Keratinocyte (primary cell): ENCODE data around the gene NDUFA13. TPM values are rescaled to one million over a fixed set of nuclear protein-coding genes. Genes with fewer than 3 reads are reported as not detected.

Experiments used
- DNase-seq: peaks from one replicate; pipeline ENCODE4 v3.0.0-alpha.2; 2011; ENCODE audit warnings: low read depth, missing footprints, low spot score
- FAIRE-seq: peaks from 2 replicates; lab custom pipeline; 2011; peaks lifted over from hg19 to GRCh38; lab: Jason Lieb, UNC
- H2AFZ ChIP-seq: 2 replicates; pipeline ENCODE4 v1.6.0; 2012; ENCODE audit warnings: low read length, control low read depth, inconsistent platforms; ENCODE audit not compliant: control insufficient read depth
- H3K27ac ChIP-seq: 2 replicates; pipeline ENCODE4 v1.5.1; 2011; ENCODE audit warnings: low read length; ENCODE audit not compliant: control insufficient read depth, insufficient read depth
- H3K27me3 ChIP-seq: 3 replicates; pipeline ENCODE4 v1.6.0; 2011; ENCODE audit warnings: low read length; ENCODE audit not compliant: control insufficient read depth, insufficient read depth; ENCODE audit errors: extremely low read depth
- H3K36me3 ChIP-seq, 2 experiments: 2 replicates in 1 of 2; 3 replicates in 1 of 2; pipeline ENCODE4 v1.5.1; 2011; ENCODE audit warnings: low read length in 2 of 2, mild to moderate bottlenecking in 1 of 2; ENCODE audit not compliant: control insufficient read depth in 2 of 2, insufficient read depth in 2 of 2; ENCODE audit errors: extremely low read depth in 1 of 2
- H3K4me1 ChIP-seq: 3 replicates; pipeline ENCODE4 v1.5.1; 2011; ENCODE audit warnings: low read length; ENCODE audit not compliant: control insufficient read depth, insufficient read depth; ENCODE audit errors: extremely low read depth
- H3K4me2 ChIP-seq: 3 replicates; pipeline ENCODE4 v1.6.0; 2011; ENCODE audit warnings: low read depth, low read length; ENCODE audit not compliant: control insufficient read depth, insufficient read depth; ENCODE audit errors: extremely low read depth
- H3K4me3 ChIP-seq, 3 experiments: fragments of 200-600 bp in 1 of 3; sonication (generic) in 1 of 3; 2 replicates in 2 of 3; 3 replicates in 1 of 3; pipeline ENCODE4 v1.5.1; 2011 to 2016; ENCODE audit warnings: low read length in 3 of 3, mild to moderate bottlenecking in 3 of 3, control low read depth in 2 of 3, inconsistent platforms in 1 of 3, low read depth in 1 of 3, mixed read lengths in 1 of 3, mixed run types in 1 of 3, moderate library complexity in 1 of 3; ENCODE audit not compliant: control insufficient read depth in 2 of 3, insufficient read depth in 2 of 3; ENCODE audit errors: extremely low read depth in 1 of 3
- H3K79me2 ChIP-seq: 2 replicates; pipeline ENCODE4 v1.6.0; 2012; ENCODE audit warnings: low read length; ENCODE audit not compliant: control insufficient read depth, insufficient read depth
- H3K9ac ChIP-seq: 3 replicates; pipeline ENCODE4 v1.6.0; 2011; ENCODE audit warnings: low read length; ENCODE audit not compliant: control insufficient read depth, insufficient read depth; ENCODE audit errors: extremely low read depth
- H3K9me1 ChIP-seq: 3 replicates; pipeline ENCODE4 v1.6.0; 2011; ENCODE audit warnings: low read length; ENCODE audit not compliant: control insufficient read depth, insufficient read depth; ENCODE audit errors: extremely low read depth
- H3K9me3 ChIP-seq: 2 replicates; pipeline ENCODE4 v1.5.1; 2012; ENCODE audit warnings: low read depth, low read length; ENCODE audit not compliant: control insufficient read depth
- H4K20me1 ChIP-seq: 3 replicates; pipeline ENCODE4 v1.6.0; 2011; ENCODE audit warnings: low read length; ENCODE audit not compliant: control insufficient read depth, insufficient read depth; ENCODE audit errors: extremely low read depth
- EZH2 ChIP-seq: IDR thresholded peaks from one replicate; pipeline ENCODE4 v1.6.1; 2012; ENCODE audit warnings: inconsistent platforms, mild to moderate bottlenecking, low read length, moderate library complexity
- dilution Hi-C: fragments of 300-500 bp; cut with MboI; formaldehyde crosslinking; loops from one replicate; pipeline ENCODE4 v1.7.0; 2020; ENCODE audit warnings: low sequenced_read_pairs; ENCODE audit not compliant: extremely low pct_ligation_motif_present
- polyA minus RNA-seq, 3 experiments: library from RNA; depleted of rRNA, polyadenylated mRNA; stranded (reverse); fragments of >200 nt; gene quantifications; 1 replicate in 1 of 3; 2 replicates in 1 of 3; 3 replicates in 1 of 3; pipeline ENCODE4 v1.2.3, GENCODE V29; 2011
- polyA plus RNA-seq, 5 experiments: library from polyadenylated mRNA; depleted of rRNA in 3 of 5; stranded (reverse) in 3 of 5; stranded (forward) in 1 of 5; unstranded in 1 of 5; fragments of >200 nt; gene quantifications; 1 replicate in 1 of 5; 2 replicates in 3 of 5; 3 replicates in 1 of 5; pipeline versions ENCODE4 v1.2.1 to v1.2.3, GENCODE V29; 2011 to 2012; ENCODE audit warnings: missing spikeins in 2 of 5, low read depth in 1 of 5, low replicate concordance in 1 of 5
- TF ChIP-seq, protein P1 (sequence below), 3 experiments: IDR thresholded peaks in 1 of 3; conservative IDR thresholded peaks in 1 of 3; optimal IDR thresholded peaks in 1 of 3; 2 replicates in 2 of 3; 3 replicates in 1 of 3; pipeline versions ENCODE3 to v1.5.1; 2011; ENCODE audit warnings: low read length in 3 of 3, mild to moderate bottlenecking in 3 of 3, moderate library complexity in 2 of 3, control low read depth in 1 of 3, inconsistent platforms in 1 of 3; ENCODE audit not compliant: insufficient read depth in 2 of 3; ENCODE audit errors: extremely low read depth in 1 of 3

The NDUFA13 gene
- polyA plus RNA-seq (294 to 475 TPM (median 343 TPM) in 3 replicates), polyA minus RNA-seq (116 to 149 TPM (median 142 TPM) in 3 replicates)
- polyA plus RNA-seq (2011; ENCODE audit: low read depth): 523 TPM
- 167 and 490 TPM in 2 replicates for polyA plus RNA-seq (2011; cell fraction: cytosol; rRNA removed)
- polyA plus RNA-seq (2011; cell fraction: nucleus; rRNA removed): 169 and 188 TPM in 2 replicates
- 285 and 463 TPM in 2 replicates for polyA plus RNA-seq (2012; ENCODE audit: low replicate concordance)
- 191 TPM for polyA minus RNA-seq (2011; cell fraction: cytosol; rRNA and poly(A)+ RNA removed)
- polyA minus RNA-seq (2011; cell fraction: nucleus; rRNA and poly(A)+ RNA removed): 36.9 and 41.3 TPM in 2 replicates

DNA sequence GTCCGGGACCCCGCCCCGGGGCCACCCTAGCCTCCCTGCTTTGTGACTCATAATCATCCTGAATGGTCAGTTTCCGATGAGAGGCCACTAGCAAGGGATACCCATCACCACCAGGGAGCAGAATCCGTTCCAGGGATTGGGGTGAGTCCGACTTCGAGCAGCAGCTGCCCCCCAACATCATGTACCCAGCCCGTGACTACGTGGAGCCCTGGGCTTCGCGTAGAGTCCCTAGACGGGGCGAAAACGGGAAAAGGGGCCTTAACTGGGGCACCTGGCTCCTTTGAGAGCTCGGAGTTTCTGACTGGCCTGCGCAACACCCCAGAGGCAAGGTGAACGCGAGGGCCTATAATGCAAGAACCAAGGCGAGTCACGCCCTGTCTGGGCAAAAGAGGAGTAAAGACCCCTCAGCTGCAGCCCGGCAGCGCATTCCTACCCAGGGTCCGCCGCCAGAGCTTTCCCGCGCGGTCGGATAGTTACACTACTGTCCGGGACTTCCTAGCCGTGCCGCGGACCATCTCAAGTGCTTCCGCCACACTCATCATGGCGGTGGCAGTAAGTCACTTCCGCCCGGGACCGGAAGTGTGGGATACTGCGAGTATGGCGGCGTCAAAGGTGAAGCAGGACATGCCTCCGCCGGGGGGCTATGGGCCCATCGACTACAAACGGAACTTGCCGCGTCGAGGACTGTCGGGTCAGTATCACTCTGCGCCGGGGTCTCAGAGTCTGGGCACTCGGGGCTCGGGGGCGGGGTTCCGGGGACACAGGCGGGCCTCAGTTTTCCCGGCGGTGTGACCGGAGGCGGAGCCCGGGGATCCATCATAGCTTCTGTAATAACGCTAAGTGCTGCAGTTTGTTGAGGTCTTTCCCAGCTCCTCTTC lies at the start of gene NDUFA13:
Gene NDUFA13 (plus strand): TSS at position 584 of the 878 bp plus-strand sequence. CDS start 14 bp downstream, at position 598.
- TF ChIP-seq, protein P1, sequence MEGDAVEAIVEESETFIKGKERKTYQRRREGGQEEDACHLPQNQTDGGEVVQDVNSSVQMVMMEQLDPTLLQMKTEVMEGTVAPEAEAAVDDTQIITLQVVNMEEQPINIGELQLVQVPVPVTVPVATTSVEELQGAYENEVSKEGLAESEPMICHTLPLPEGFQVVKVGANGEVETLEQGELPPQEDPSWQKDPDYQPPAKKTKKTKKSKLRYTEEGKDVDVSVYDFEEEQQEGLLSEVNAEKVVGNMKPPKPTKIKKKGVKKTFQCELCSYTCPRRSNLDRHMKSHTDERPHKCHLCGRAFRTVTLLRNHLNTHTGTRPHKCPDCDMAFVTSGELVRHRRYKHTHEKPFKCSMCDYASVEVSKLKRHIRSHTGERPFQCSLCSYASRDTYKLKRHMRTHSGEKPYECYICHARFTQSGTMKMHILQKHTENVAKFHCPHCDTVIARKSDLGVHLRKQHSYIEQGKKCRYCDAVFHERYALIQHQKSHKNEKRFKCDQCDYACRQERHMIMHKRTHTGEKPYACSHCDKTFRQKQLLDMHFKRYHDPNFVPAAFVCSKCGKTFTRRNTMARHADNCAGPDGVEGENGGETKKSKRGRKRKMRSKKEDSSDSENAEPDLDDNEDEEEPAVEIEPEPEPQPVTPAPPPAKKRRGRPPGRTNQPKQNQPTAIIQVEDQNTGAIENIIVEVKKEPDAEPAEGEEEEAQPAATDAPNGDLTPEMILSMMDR (optimal IDR thresholded peaks at IDR 0.05 in 1 of 3, IDR thresholded peaks at IDR 0.05 in 1 of 3, conservative IDR thresholded peaks at IDR 0.05 in 1 of 3; ENCODE audit: extremely low read depth in 1 of 3, insufficient read depth in 2 of 3, low read length in 3 of 3): peak in 1 of 3 experiments; percentile 24
- TF ChIP-seq EZH2: no peak
- Histone ChIP-seq H4K20me1 (no peaks in the 10 kb centered on the region), H3K4me1 (peaks cover 11% of the 10 kb centered on the region), H3K9me1 (no peaks in the 10 kb centered on the region), H3K9ac (peak within 1 kb of the TSS; percentile 81), H3K27ac (peak within 1 kb of the TSS; percentile 72), H3K79me2 (peaks cover 37% of the 10 kb centered on the region), H3K4me2 (peak within 1 kb of the TSS; percentile 65), H3K9me3 (peaks cover 5% of the 10 kb centered on the region), H3K36me3 (peaks cover 9 to 12% of the 10 kb centered on the region in 2 experiments), H3K27me3 (no peaks in the 10 kb centered on the region), H3K4me3 (peak within 1 kb of the TSS; percentile 77 to 81 (median 77)), H2AFZ (peak within 1 kb of the TSS; percentile 72)
- dilution Hi-C loops: no loop called here
- peak; percentile 78 for DNase-seq
- peak; percentile 46 for FAIRE-seq

DNA sequence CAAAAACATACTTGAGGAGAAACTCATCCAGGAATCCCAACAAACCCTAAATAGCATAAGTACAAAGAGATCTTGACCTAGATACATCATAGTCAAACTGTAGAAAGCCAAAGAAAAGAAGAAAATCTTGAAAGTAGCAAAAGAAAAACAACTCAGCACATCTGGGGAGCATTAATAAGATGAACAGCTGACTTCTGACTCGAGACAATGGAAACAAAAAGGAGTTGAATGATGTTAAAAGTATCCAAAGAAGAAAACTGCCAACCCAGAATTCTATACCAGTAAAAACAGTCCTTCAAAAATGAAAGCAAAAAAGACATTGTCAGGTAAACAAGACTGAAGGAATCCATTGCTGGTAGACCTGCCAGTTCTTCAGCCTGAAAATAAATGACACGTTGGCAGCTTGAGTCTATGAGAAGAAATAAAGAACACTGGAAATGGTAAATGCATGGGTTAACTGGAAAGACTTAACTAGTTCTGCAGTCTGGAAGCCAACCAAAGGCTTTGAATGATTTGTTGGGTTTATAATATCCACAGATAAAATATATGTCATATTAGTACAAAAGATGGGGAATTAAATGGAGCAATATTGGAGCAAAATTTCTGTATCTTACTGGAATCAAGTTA lies 47.5 kb upstream of the NDUFA13 start:
- H3K36me3 ChIP-seq: peaks cover 24 to 38% of the 10 kb centered on the region in 2 experiments
- H4K20me1 ChIP-seq: peaks cover 8% of the 10 kb centered on the region
- H3K9me3 ChIP-seq: peaks cover 2% of the 10 kb centered on the region
- H2AFZ ChIP-seq: no peak overlapping the region
- dilution Hi-C loops: no loop called here
- H3K27me3 ChIP-seq: no peaks in the 10 kb centered on the region
- H3K9me1 ChIP-seq: peaks cover 7% of the 10 kb centered on the region
- TF ChIP-seq, protein P1 (optimal IDR thresholded peaks at IDR 0.05 in 1 of 3, IDR thresholded peaks at IDR 0.05 in 1 of 3, conservative IDR thresholded peaks at IDR 0.05 in 1 of 3; ENCODE audit: extremely low read depth in 1 of 3, insufficient read depth in 2 of 3, low read length in 3 of 3): no peak
- TF ChIP-seq EZH2: no peak
- no peak overlapping the region for H3K27ac ChIP-seq
- FAIRE-seq (no peak), DNase-seq (no peak)
- no peak overlapping the region for H3K9ac ChIP-seq
- peaks cover 76% of the 10 kb centered on the region for H3K79me2 ChIP-seq
- H3K4me3 ChIP-seq: no peak overlapping the region
- no peak overlapping the region for H3K4me2 ChIP-seq
- H3K4me1 ChIP-seq: peaks cover 12% of the 10 kb centered on the region
